GM18502 (cell line): ENCODE results near the gene MED9.

Source experiments
- ATAC-seq: cut with Tn5 transposase; IDR thresholded peaks from one replicate; pipeline ENCODE4 v1.9.1; 2021; ENCODE audit warnings: mild to moderate bottlenecking; ENCODE audit not compliant: unreplicated experiment, poor library complexity

MED9 gene

DNA sequence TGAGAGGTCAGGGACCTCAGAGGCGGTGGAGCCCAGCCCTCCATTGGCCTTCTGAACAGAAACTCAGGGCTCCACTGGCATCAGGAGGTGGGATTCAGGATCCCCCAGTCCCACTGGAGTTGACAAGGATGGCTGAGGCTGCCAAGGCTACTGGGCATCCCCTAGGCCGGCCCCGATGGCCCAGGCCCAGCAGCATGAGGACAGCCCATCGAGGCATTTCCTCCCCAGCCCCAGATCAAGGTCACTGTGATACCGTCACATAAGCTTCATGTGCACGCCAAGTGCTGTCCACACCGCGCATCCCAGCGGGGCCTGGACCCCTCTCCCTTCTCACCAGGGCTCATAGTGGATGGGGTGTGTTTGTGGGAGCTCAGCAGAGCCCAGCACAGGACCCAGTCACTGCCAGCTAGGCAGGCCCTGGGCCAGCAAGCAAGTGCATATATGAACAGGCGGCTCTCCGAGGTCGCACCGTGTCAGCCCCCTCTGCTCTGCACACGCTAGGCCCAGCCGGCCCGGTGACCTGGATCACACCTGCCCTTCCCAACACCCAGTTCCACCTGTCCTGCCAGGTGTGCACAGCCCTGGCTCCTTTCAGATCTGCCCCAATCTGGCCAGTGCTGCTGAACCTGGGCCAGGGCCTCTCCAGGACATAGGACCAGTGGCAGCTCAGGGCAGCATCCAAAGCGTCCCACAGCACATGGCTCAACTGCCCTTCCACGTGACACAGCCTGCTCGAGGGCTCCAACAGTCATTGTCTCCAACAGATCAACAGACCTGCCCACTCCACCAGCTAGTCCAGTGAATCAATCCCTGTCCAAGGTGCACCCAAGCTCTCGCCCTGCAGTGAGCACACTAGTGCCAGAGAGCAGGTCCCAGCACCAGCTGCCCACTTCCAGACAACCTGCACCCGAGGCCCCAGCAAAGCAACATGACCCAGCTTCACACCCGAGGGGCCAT is 52.2 kb downstream of the MED9 start:
- ATAC-seq = no peak

DNA sequence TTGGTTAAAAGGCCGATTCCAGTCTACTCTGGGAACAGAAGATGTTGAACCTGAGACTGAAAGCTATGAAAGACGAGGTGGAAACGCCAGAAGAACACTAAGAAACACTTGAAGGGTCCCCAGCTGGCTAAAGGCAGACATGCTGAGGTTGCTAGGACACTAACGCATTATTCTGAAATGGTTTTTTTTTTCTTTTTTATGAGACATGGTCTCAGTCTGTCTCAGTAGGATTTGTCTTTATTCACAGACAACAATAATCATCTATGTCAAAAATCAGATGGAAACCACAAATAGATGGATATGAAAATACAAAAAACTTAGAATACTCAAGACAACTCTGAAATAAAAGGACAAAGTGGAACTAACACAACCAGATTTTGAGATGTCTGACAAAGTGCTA is 54.4 kb downstream of the MED9 start:
- no peak for ATAC-seq

DNA sequence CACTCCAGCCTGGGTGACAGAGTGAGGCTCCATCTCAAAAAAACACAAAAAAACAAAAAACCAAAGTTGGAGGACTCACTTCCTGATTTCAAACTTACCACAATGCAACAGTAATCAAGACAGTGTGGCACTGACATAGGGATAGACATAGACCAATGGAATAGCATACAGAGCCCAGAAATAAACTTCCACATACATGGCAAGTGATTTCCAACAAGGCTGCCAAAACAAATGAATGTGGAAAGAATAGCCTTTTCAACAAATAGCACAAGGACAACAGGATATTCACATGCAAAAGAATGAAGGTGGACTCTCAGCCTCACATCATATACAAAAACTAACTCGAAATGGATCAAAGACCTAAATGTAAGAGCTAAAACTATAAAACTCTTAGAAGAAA is 56.2 kb downstream of the MED9 start:
- ATAC-seq = no peak

DNA sequence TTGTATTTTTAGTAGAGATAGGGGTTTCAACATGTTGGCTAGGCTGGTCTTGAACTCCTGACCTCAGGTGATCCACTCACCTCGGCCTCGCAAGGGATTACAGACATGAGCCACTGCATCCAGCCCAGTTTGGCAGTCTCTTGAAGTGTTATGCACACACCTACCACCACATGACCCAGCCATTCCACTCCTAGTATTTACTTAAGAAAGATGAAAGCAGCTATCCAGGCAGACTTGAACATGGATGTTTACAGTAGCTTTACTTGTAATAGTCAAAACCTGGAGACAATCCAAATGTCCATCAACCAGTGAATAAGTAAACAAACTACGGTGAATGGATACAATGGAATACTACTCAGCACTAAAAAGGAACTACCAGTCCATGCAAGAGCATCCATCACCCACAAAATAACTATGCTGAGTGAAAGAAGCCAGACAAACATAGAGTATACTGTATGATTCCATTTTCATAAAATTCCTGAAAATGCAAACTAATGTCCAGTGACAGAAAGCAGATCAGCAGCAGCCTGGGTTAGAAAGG is 57.2 kb downstream of the MED9 start:
- no peak for ATAC-seq

DNA sequence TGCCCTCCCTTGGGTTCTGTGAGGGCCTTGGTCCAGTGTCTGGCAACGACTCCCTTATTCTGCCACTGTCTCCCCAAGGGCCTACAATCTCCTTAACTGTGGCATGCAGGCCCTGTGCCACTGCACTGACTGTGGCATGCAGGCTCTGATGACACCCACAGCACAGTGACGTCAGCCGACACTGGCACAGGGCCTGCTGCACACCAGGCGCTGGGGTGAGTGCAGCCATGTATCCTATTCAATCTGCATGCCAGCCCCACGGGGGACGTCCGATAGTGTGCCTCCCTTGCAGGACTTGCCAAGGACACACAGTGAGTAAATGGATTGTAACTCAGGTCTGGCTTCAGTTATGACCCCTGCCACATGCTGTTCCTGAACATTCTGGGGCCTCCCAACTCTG is 59.2 kb downstream of the MED9 start:
- no peak for ATAC-seq

DNA sequence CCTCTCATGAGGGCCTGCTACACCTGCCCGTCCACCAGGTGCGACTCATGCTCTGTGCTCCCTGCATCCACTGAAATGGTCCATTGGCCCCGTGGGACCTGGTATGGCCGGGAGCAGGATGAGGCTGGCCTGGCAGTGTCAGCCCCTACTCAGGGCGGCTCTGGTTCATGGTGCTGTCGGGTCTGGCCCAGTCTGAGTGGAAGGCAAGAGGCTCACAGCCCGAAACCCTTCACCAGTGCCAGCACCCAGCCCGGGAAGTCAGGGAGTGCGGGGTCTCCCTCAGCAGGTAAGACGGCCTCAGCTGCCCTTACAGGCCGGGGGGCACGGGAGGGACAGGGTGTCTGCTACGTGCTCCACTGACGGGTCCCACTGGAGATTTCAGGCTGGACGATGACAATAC is 59.9 kb downstream of the MED9 start:
- ATAC-seq = no peak

DNA sequence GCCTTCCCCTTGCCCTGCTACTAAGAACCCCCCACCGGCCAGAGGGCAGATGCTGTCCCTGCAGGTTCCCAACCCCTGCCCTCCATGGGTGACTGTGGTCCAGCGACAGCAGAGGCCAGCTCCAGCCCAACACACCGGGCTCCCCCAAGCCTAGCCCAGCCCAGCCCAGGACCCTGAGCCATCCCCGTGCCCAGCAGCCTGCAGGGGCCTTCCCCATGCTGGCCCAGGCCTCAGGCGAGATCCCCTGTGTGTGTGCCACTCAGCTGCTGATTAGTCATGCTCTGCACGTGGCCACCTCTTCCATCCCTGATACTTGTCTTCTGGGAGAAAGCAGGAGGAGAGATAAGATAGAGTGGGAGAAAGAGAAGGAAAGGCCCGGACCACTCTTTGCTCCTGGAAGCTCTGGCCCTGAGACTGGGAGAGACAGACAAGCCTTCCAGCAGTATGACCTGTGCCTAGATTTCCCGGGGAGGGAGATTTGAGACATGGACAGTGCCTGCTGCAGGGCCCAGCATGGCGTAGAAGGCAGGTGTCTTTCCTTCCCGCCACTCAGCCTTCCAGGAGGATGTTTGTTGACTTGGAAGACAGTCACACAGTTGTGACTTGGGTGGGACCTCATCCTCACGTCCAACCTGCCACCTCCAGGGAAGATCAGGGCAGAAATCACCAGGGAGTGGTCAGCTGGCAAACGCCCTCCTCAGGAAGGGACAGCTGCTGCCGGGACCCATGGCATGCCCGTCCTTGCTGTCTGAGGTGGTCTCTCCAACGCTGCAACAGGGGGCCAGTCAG is 60.7 kb downstream of the MED9 start:
- no peak for ATAC-seq

DNA sequence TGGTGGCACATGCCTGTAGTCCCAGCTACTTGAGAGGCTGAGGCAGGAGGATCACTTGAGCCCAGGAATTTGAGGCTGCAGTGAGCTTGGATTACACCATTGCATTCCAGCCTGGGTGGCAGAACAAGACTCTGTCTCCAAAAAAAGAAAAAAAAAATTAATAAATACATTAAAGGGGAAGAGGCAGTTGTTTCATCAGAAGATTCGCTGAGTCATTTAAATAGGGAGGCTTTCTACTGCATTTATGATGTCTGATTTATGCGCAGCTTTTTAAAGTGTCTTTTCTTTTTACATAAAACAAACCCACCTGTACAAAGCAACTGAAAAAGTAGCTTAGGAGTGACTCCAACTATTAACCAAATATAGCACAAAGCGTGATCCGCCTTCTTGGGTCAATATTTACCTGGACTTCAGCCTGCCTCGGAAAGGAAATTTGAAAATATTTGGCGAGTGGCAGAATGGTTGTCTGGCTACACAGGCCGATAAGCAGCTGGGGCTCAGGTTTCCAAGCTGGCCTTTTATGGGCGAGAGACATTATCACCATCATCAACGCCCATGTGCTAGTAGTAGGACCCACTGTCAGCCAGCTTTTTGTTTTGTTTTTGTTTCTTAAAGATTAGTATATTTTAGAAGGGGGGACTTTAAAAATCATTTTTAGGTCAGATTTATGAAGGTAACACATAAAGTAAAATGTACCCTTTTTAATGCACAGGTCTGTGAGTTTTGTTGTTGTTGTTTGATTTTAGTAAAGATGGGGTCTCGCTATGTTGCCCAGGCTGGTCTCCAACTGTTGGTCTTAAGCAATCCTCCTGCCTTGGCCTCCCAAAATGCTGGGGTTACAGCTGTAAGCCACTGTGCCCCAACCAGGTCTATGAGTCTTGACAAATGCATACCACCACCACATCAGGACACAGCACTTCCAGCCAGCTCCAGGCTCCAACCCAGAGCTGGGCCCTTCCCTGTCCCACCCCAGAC is 61.9 kb downstream of the MED9 start:
- no peak for ATAC-seq

DNA sequence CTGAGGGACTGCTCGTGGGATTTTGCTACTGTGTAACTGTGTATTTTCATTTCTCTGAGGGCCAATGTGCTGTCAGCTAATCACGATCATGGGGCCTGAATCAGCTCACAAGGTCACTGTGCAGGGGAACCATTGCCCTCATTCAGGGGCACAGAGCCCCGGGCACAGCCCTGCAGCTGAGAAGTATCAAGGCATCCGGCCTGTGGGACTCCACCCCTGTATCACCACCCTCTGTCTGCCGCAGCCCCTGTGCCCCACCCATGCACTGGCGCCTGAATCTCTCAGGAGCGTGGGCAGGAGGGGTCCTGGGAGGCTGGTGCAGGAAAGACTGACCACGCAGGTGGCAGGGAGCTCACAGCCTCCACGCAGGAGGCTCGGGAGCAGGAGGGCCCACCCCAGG is 62.8 kb downstream of the MED9 start:
- no peak for ATAC-seq

DNA sequence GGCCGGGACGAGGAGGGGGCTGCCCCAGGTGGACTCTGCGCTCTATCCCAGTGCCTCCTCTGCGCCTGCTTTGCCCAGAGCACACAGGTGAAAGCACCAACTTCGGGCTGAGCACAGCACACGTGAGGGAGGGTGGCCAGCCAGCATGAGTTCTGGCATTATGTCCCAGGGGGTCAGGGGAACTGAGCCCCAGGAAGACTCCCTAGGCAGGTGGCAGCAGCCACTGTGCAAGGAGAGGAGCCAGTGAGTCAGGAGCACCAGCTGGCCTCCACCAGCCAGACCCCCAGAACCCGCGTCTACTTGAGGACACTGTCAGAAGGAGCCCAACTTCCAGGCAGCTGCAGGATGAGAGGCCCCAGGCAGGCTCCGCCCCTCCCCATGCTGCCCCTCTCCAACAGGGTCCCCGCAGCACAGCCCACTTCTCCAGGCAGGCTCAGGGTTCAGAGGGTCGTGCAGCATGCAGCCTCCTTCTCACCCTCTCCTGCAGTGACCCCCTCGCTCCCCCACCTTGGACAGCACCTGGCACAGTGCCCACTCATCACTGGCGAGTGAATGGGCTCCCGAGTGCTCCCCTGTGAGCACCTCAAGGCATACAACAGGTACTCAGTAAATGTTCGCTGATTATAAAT is 63.6 kb downstream of the MED9 start:
- no peak for ATAC-seq

DNA sequence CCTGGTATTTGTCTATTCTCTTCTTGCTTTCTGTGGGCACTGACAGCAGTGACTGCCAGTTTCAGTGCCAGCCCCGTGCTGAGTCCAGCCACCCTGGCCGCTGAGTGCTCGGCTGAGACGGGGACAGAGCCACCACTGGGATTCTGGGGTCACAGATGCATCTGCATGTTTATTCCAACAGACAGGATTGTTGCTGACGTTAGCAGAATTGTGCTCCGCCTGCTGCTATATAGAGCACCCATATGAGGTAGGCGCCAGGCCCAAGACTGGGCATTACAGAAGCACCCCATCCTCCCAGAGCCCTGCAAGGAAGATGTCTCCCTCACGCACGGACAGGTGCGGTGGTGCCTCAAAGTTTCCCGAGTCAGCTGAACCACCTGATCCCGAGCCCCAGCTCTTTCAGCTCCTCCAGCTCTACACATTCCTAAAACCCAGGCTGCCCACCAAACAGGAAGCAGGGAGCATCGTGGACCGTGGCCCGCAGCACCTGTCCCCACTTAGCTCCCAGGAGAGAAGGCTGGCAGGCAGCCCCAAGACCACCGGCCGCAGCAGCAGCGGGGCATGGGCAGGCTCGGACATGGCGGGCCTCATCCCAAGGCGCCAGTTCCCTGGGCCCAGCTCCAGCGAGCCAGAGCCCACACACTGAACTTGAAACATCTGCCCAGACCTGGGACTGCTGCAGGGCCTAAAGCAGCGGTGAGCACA is 64.3 kb downstream of the MED9 start:
- no peak for ATAC-seq

DNA sequence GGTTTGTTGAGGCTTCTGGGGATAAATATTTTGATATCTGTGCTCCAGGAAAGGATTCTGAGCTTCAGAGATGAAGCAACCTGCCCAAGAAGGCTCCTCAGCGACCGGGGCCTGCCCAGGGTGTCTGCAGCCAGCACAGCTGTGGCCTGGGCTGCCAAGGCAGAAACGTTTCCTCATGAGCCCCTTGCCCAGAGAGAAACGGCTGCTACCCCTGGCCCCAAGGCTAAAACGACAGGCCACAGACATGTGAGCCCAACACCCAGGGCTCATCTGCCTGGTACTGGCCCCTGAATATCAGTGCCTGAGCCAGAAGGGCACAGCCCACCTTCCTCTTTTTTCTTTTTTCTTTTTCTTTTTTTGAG is 64.8 kb downstream of the MED9 start:
- ATAC-seq = no peak
